Loucy (cell line): ENCODE data around the gene HTR5A.

ENCODE experiments used
- H2AFZ ChIP-seq: fragments of 200-600 bp; sonication (generic); 2 replicates; pipeline ENCODE4 v1.6.0; 2016; ENCODE audit warnings: antibody characterized with exemption, mild to moderate bottlenecking, low read length, moderate library complexity
- H3F3A ChIP-seq: fragments of 200-600 bp; 2 replicates; pipeline ENCODE4 v1.6.0; 2016; ENCODE audit warnings: antibody characterized with exemption, low read depth, mild to moderate bottlenecking
- H3K27me3 ChIP-seq: fragments of 200-600 bp; sonication (generic); 2 replicates; pipeline ENCODE4 v1.6.1; 2014; ENCODE audit warnings: low read length, mild to moderate bottlenecking; ENCODE audit not compliant: insufficient read depth, poor library complexity, severe bottlenecking
- H3K36me3 ChIP-seq: fragments of 200-600 bp; sonication (generic); 2 replicates; pipeline ENCODE4 v1.6.1; 2016; ENCODE audit warnings: low read length; ENCODE audit not compliant: insufficient read depth
- H3K4me1 ChIP-seq: fragments of 200-600 bp; sonication (generic); 2 replicates; pipeline ENCODE4 v1.5.1; 2014; ENCODE audit warnings: low read length, mild to moderate bottlenecking; ENCODE audit not compliant: insufficient read depth, poor library complexity, severe bottlenecking
- H3K4me2 ChIP-seq: fragments of 200-600 bp; sonication (generic); 2 replicates; pipeline ENCODE4 v1.6.0; 2014; ENCODE audit warnings: antibody characterized with exemption, low read length, low read depth, mild to moderate bottlenecking; ENCODE audit not compliant: poor library complexity, severe bottlenecking
- H3K4me3 ChIP-seq: fragments of 200-600 bp; sonication (generic); 2 replicates; pipeline ENCODE4 v1.5.1; 2014; ENCODE audit warnings: low read length, mild to moderate bottlenecking, mixed read lengths; ENCODE audit not compliant: poor library complexity, severe bottlenecking
- H3K79me2 ChIP-seq: fragments of 200-600 bp; sonication (generic); 2 replicates; pipeline ENCODE4 v1.6.1; 2014; ENCODE audit warnings: low read length; ENCODE audit not compliant: insufficient read depth
- H3K9ac ChIP-seq: fragments of 200-600 bp; sonication (generic); 2 replicates; pipeline ENCODE4 v1.6.0; 2014; ENCODE audit warnings: mild to moderate bottlenecking, low read depth, low read length, moderate library complexity; ENCODE audit not compliant: poor library complexity, severe bottlenecking
- H3K9me2 ChIP-seq: fragments of 200-600 bp; sonication (generic); replicated peaks from 2 replicates; pipeline ENCODE4 v1.6.1; 2016; ENCODE audit warnings: low read depth, low read length, mixed read lengths
- H3K9me3 ChIP-seq: fragments of 200-600 bp; sonication (generic); 2 replicates; pipeline ENCODE4 v1.6.1; 2014; ENCODE audit warnings: mild to moderate bottlenecking, antibody characterized with exemption, low read length, low read depth; ENCODE audit not compliant: insufficient read depth
- H4K20me1 ChIP-seq: fragments of 200-600 bp; sonication (generic); 2 replicates; pipeline ENCODE4 v1.6.0; 2014; ENCODE audit warnings: antibody characterized with exemption, low read length, mild to moderate bottlenecking; ENCODE audit not compliant: insufficient read depth, poor library complexity, severe bottlenecking
- EZH2phosphoT487 ChIP-seq: fragments of 200-600 bp; IDR thresholded peaks from 2 replicates; pipeline ENCODE4 v1.6.1; 2018; ENCODE audit warnings: antibody characterized with exemption, mild to moderate bottlenecking, moderate library complexity, borderline replicate concordance
- TF ChIP-seq, protein P1 (sequence below): fragments of 200-600 bp; sonication (generic); conservative IDR thresholded peaks from 2 replicates; pipeline ENCODE4 v1.5.1; 2014; ENCODE audit warnings: mild to moderate bottlenecking, antibody characterized with exemption, low read length

HTR5A gene

DNA sequence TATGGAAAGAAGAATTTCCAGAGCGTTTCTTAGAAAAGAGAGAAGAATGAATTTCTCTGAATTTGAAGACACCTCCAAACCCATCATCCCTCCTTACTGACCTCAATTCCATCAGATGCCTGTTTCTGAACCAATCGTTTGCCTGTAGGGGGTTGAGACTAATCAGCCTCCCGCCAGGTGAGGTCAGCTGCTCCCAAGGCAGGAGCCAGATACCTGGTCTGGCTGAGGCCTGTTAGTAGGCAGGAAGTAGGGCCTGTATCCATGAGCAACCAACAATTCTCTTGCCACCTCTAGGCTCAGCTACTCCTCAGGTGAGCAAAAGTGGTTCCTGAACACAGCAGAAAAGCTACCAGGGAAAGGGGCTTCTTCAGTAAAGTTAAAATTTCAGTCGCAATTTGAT is 50.3 kb downstream of the HTR5A start:
- no peak overlapping the region for H3K9ac ChIP-seq

DNA sequence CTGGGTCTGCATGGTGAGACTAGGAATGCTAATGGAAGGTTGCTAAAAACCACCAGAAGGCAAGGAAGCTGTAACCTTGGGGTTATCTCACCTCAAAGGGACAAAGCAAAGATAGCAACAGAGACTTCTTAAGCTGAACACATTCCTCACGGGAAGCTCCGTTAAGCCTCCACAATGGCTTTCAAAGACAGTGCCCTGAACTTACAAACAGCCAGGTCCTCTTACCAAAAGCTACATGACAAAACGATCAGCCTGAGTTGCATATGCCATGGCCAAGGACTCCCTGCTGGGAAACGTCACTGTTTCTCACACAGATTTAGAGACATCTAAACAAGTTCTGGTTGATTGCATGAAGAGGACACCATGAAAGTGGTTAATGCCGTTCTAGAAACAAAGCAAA is 52.7 kb downstream of the HTR5A start:
- Histone ChIP-seq H3K4me3 (no peak overlapping the region), H3K27me3 (no peaks in the 10 kb centered on the region), H2AFZ (no peak overlapping the region), H3K79me2 (no peaks in the 10 kb centered on the region), H3K4me1 (no peaks in the 10 kb centered on the region), H3K9me3 (peaks cover 6% of the 10 kb centered on the region; the same call in 1 of the 2 replicates), H4K20me1 (no peaks in the 10 kb centered on the region), H3F3A (no peaks in the 10 kb centered on the region), H3K9ac (no peak overlapping the region), H3K4me2 (no peak overlapping the region), H3K9me2 (no peaks in the 10 kb centered on the region), H3K36me3 (no peaks in the 10 kb centered on the region)
- no peak for TF ChIP-seq EZH2phosphoT487
- TF ChIP-seq, protein P1, sequence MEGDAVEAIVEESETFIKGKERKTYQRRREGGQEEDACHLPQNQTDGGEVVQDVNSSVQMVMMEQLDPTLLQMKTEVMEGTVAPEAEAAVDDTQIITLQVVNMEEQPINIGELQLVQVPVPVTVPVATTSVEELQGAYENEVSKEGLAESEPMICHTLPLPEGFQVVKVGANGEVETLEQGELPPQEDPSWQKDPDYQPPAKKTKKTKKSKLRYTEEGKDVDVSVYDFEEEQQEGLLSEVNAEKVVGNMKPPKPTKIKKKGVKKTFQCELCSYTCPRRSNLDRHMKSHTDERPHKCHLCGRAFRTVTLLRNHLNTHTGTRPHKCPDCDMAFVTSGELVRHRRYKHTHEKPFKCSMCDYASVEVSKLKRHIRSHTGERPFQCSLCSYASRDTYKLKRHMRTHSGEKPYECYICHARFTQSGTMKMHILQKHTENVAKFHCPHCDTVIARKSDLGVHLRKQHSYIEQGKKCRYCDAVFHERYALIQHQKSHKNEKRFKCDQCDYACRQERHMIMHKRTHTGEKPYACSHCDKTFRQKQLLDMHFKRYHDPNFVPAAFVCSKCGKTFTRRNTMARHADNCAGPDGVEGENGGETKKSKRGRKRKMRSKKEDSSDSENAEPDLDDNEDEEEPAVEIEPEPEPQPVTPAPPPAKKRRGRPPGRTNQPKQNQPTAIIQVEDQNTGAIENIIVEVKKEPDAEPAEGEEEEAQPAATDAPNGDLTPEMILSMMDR: no peak

More for the DNA sequence above, 50.3 kb downstream of the HTR5A start:
- Histone ChIP-seq H3K4me1 (no peaks in the 10 kb centered on the region), H3K4me2 (no peak overlapping the region), H4K20me1 (no peaks in the 10 kb centered on the region), H3K9me2 (no peaks in the 10 kb centered on the region), H3K27me3 (no peaks in the 10 kb centered on the region), H3K9me3 (peaks cover 6% of the 10 kb centered on the region; the same call in 1 of the 2 replicates), H3F3A (no peaks in the 10 kb centered on the region), H3K79me2 (no peaks in the 10 kb centered on the region), H3K36me3 (no peaks in the 10 kb centered on the region), H3K4me3 (no peak overlapping the region), H2AFZ (no peak overlapping the region)
- TF ChIP-seq EZH2phosphoT487: no peak
- TF ChIP-seq, protein P1: no peak

DNA sequence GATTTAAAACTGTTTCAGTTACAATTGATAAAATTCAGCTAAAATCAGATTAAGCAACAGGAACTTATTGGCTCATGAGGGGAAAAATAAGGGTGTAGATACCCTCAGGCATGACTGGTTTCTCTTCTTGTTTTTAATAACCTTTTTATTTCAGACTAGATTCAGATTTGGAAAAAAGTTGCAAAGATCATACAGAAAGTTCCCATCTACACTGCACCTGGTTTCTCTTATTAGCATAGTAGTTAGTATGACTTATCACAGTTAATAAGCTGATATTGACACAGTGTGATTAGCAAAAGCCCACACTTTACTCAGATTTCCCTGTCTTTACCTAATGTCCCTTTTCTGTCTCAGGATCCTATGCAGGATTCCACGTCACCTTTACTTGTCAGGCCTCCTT is 53.3 kb downstream of the HTR5A start:
- Histone ChIP-seq H3K4me3 (no peak overlapping the region), H2AFZ (no peak overlapping the region), H3K9me3 (peaks cover 6% of the 10 kb centered on the region; the same call in 1 of the 2 replicates), H3K36me3 (no peaks in the 10 kb centered on the region), H3K27me3 (no peaks in the 10 kb centered on the region), H3K9ac (no peak overlapping the region), H4K20me1 (no peaks in the 10 kb centered on the region), H3F3A (no peaks in the 10 kb centered on the region), H3K9me2 (no peaks in the 10 kb centered on the region), H3K4me1 (no peaks in the 10 kb centered on the region), H3K79me2 (no peaks in the 10 kb centered on the region), H3K4me2 (no peak overlapping the region)
- TF ChIP-seq EZH2phosphoT487: no peak
- TF ChIP-seq, protein P1: no peak
